WTC11 (cell line): Measurements from ENCODE around the gene LMO1. TPM values are rescaled to one million over a fixed set of nuclear protein-coding genes. Genes with fewer than 3 reads are reported as not detected.

ENCODE experiments used
- ATAC-seq: fragments of 200-7000 bp; cut with Tn5 transposase; 2 replicates; pipeline ENCODE4 v1.10.0; 2021; ENCODE audit warnings: mild to moderate bottlenecking, moderate library complexity
- CTCF ChIA-PET: fragments of 300-600 bp; sonication (Branson Sonifier 250); formaldehyde crosslinking; loops from one replicate; lab custom pipeline; 2021; ENCODE audit warnings: antibody characterized with exemption; lab: Charles Lee
- POLR2A ChIA-PET: fragments of 350-600 bp; sonication (Branson Sonifier 250); formaldehyde crosslinking; loops from one replicate; lab custom pipeline; 2021; ENCODE audit warnings: antibody characterized with exemption; lab: Charles Lee
- DNase-seq: peaks from one replicate; pipeline ENCODE4 v3.0.0; 2021; ENCODE audit warnings: low spot score
- H3K27ac Mint-ChIP-seq: 2 replicates; pipeline ENCODE4 v1.8.0; 2021; ENCODE audit warnings: mixed read lengths
- H3K27me3 Mint-ChIP-seq: 2 replicates; pipeline ENCODE4 v1.8.0; 2021; ENCODE audit warnings: low read depth, mild to moderate bottlenecking, moderate library complexity, mixed read lengths
- H3K36me3 Mint-ChIP-seq: 2 replicates; pipeline ENCODE4 v1.8.0; 2021; ENCODE audit warnings: mixed read lengths
- H3K4me1 Mint-ChIP-seq: 2 replicates; pipeline ENCODE4 v1.8.0; 2022; ENCODE audit warnings: mixed read lengths
- H3K4me3 Mint-ChIP-seq: 2 replicates; pipeline ENCODE4 v1.8.0; 2021; ENCODE audit warnings: mild to moderate bottlenecking, moderate library complexity, mixed read lengths
- H3K9me3 Mint-ChIP-seq: 2 replicates; pipeline ENCODE4 v1.8.0; 2021; ENCODE audit warnings: mixed read lengths
- CBFB ChIP-seq: sonication (generic); formaldehyde crosslinking; IDR thresholded peaks from 2 replicates; pipeline ENCODE4 v1.8.1; 2022; ENCODE audit warnings: mild to moderate bottlenecking, low read depth, missing genetic modification reagents
- CDX4 ChIP-seq: fragments of 250-450 bp; sonication (Bioruptor Pico); IDR thresholded peaks from 2 replicates; pipeline ENCODE4 v1.9.0; 2021; ENCODE audit warnings: moderate library complexity, mild to moderate bottlenecking, inconsistent platforms, borderline replicate concordance
- CREB1 ChIP-seq: sonication (generic); formaldehyde crosslinking; IDR thresholded peaks from 2 replicates; pipeline ENCODE4 v1.8.0; 2023; ENCODE audit warnings: mild to moderate bottlenecking, missing genetic modification reagents
- E2F4 ChIP-seq: sonication (generic); formaldehyde crosslinking; IDR thresholded peaks from 2 replicates; pipeline ENCODE4 v1.8.1; 2022; ENCODE audit warnings: low read depth, mild to moderate bottlenecking, moderate library complexity, missing genetic modification reagents, borderline replicate concordance
- EMX1 ChIP-seq: fragments of 250-450 bp; sonication (Bioruptor Pico); IDR thresholded peaks from 2 replicates; pipeline ENCODE4 v1.8.0; 2021; ENCODE audit warnings: mild to moderate bottlenecking
- IRF2 ChIP-seq: sonication (generic); formaldehyde crosslinking; IDR thresholded peaks from 2 replicates; pipeline ENCODE4 v1.8.0; 2022; ENCODE audit warnings: low read depth, missing genetic modification reagents, borderline replicate concordance
- MAX ChIP-seq: sonication (generic); formaldehyde crosslinking; IDR thresholded peaks from 2 replicates; pipeline ENCODE4 v1.8.0; 2022; ENCODE audit warnings: mild to moderate bottlenecking, missing genetic modification reagents
- MLX ChIP-seq: sonication (generic); formaldehyde crosslinking; IDR thresholded peaks from 2 replicates; pipeline ENCODE4 v1.8.1; 2023; ENCODE audit warnings: mild to moderate bottlenecking, missing genetic modification reagents, moderate library complexity
- MXD4 ChIP-seq: fragments of 250-450 bp; sonication (Bioruptor Pico); IDR thresholded peaks from 2 replicates; pipeline ENCODE4 v1.8.0; 2021; ENCODE audit warnings: mild to moderate bottlenecking, moderate library complexity, borderline replicate concordance
- MYBL2 ChIP-seq: sonication (generic); formaldehyde crosslinking; IDR thresholded peaks from 2 replicates; pipeline ENCODE4 v1.8.1; 2023; ENCODE audit warnings: mild to moderate bottlenecking, moderate library complexity, missing genetic modification reagents
- NR1H2 ChIP-seq: sonication (generic); formaldehyde crosslinking; IDR thresholded peaks from 2 replicates; pipeline ENCODE4 v1.9.0; 2021; ENCODE audit warnings: mild to moderate bottlenecking, moderate library complexity, missing genetic modification reagents
- OVOL2 ChIP-seq: fragments of 250-450 bp; sonication (Bioruptor Pico); IDR thresholded peaks from 2 replicates; pipeline ENCODE4 v1.9.0; 2021; ENCODE audit warnings: mild to moderate bottlenecking, borderline replicate concordance
- RELA ChIP-seq: sonication (generic); formaldehyde crosslinking; IDR thresholded peaks from 2 replicates; pipeline ENCODE4 v1.8.1; 2022; ENCODE audit warnings: missing genetic modification reagents, mild to moderate bottlenecking, borderline replicate concordance
- SMAD3 ChIP-seq: sonication (generic); formaldehyde crosslinking; IDR thresholded peaks from 2 replicates; pipeline ENCODE4 v1.8.0; 2022; ENCODE audit warnings: missing genetic modification reagents, mild to moderate bottlenecking, borderline replicate concordance
- SMAD4 ChIP-seq: sonication (generic); formaldehyde crosslinking; IDR thresholded peaks from 2 replicates; pipeline ENCODE4 v1.8.0; 2022; ENCODE audit warnings: mild to moderate bottlenecking, missing genetic modification reagents
- SOX15 ChIP-seq: fragments of 250-450 bp; sonication (Bioruptor Pico); IDR thresholded peaks from 2 replicates; pipeline ENCODE4 v1.9.0; 2021; ENCODE audit warnings: mild to moderate bottlenecking
- SP1 ChIP-seq: sonication (generic); formaldehyde crosslinking; conservative IDR thresholded peaks from 2 replicates; pipeline ENCODE4 v1.8.1; 2022; ENCODE audit warnings: missing genetic modification reagents
- TCF7 ChIP-seq: sonication (generic); formaldehyde crosslinking; IDR thresholded peaks from 2 replicates; pipeline ENCODE4 v1.8.0; 2022; ENCODE audit warnings: mild to moderate bottlenecking, low read depth, missing genetic modification reagents, moderate library complexity
- USF1 ChIP-seq: sonication (generic); formaldehyde crosslinking; IDR thresholded peaks from 2 replicates; pipeline ENCODE4 v1.8.0; 2022; ENCODE audit warnings: mild to moderate bottlenecking, missing genetic modification reagents
- ZBTB21 ChIP-seq: sonication (generic); formaldehyde crosslinking; IDR thresholded peaks from 2 replicates; pipeline ENCODE4 v1.8.1; 2023; ENCODE audit warnings: mild to moderate bottlenecking, missing genetic modification reagents, borderline replicate concordance
- ZMAT4 ChIP-seq: fragments of 250-450 bp; sonication (Bioruptor Pico); IDR thresholded peaks from 2 replicates; pipeline ENCODE4 v1.9.0; 2021; ENCODE audit warnings: mild to moderate bottlenecking
- ZNF121 ChIP-seq: sonication (generic); formaldehyde crosslinking; IDR thresholded peaks from 2 replicates; pipeline ENCODE4 v1.8.0; 2023; ENCODE audit warnings: missing genetic modification reagents
- ZNF263 ChIP-seq: sonication (generic); formaldehyde crosslinking; IDR thresholded peaks from 2 replicates; pipeline ENCODE4 v1.8.1; 2022; ENCODE audit warnings: low read depth, mild to moderate bottlenecking, moderate library complexity, missing genetic modification reagents
- ZNF416 ChIP-seq: fragments of 250-450 bp; sonication (Bioruptor Pico); IDR thresholded peaks from 2 replicates; pipeline ENCODE4 v1.9.0; 2021; ENCODE audit warnings: mild to moderate bottlenecking, inconsistent platforms
- ZNF512 ChIP-seq: sonication (generic); formaldehyde crosslinking; IDR thresholded peaks from 2 replicates; pipeline ENCODE4 v1.8.1; 2022; ENCODE audit warnings: missing genetic modification reagents, borderline replicate concordance
- ZSCAN18 ChIP-seq: fragments of 250-450 bp; sonication (Bioruptor Pico); IDR thresholded peaks from 2 replicates; pipeline ENCODE4 v2.1.2; 2022; ENCODE audit warnings: mild to moderate bottlenecking, moderate library complexity
- total RNA-seq: library from RNA; stranded (reverse); gene quantifications from 3 replicates; pipeline ENCODE4 v1.2.3, GENCODE V29; 2021

The LMO1 gene
- total RNA-seq, 1 experiment from 2014 or later, result 0.44 TPM

GRCh38 chr11:8196749-8197148, 66.9 kb downstream of the LMO1 start:
- POLR2A ChIA-PET, result no interaction called here
- peaks cover 46% of the 10 kb centered on the region for H3K27me3 Mint-ChIP-seq
- H3K4me3 Mint-ChIP-seq, result no peak overlapping the region
- H3K4me1 Mint-ChIP-seq, result no peaks in the 10 kb centered on the region
- H3K27ac Mint-ChIP-seq, result no peak overlapping the region
- TF ChIP-seq ZBTB21 (CRISPR knock-in tag) (no peak), ZNF121 (CRISPR knock-in tag) (no peak), ZSCAN18 (no peak), E2F4 (CRISPR knock-in tag) (no peak), IRF2 (no peak), SOX15 (CRISPR knock-in tag) (no peak), SP1 (CRISPR knock-in tag) (no peak), MLX (CRISPR knock-in tag) (no peak), SMAD3 (CRISPR knock-in tag) (no peak), USF1 (CRISPR knock-in tag) (no peak), SMAD4 (CRISPR knock-in tag) (no peak), MYBL2 (CRISPR knock-in tag) (no peak), MAX (CRISPR knock-in tag) (no peak), CBFB (CRISPR knock-in tag) (no peak), MXD4 (CRISPR knock-in tag) (no peak)
- CTCF ChIA-PET, result interaction anchor here (0.6 to 1.4 kb wide), 2 partner anchors 38 to 122 kb away, joined by 3 read pairs; no protein-coding TSS in a partner anchor
- H3K36me3 Mint-ChIP-seq, result no peaks in the 10 kb centered on the region
- no peak for DNase-seq
- H3K9me3 Mint-ChIP-seq, result no peaks in the 10 kb centered on the region
- no peak for ATAC-seq

GRCh38 chr11:8194956-8195355, 68.7 kb downstream of the LMO1 start:
- CTCF ChIA-PET, result interaction anchor here (1.9 kb wide), 1 partner anchor 68 kb away, joined by 11 read pairs; the partner anchor contains the start of gene LMO1
- Mint-ChIP-seq H3K27me3 (peaks cover 46% of the 10 kb centered on the region), H3K9me3 (no peaks in the 10 kb centered on the region), H3K4me3 (no peak overlapping the region), H3K36me3 (no peaks in the 10 kb centered on the region), H3K4me1 (no peaks in the 10 kb centered on the region), H3K27ac (no peak overlapping the region)
- POLR2A ChIA-PET, result interaction anchor here (1.2 kb wide), 1 partner anchor 1379 kb away, joined by 3 read pairs; the partner anchor contains the start of gene WEE1
- DNase-seq, result no peak
- no peak for ATAC-seq
- TF ChIP-seq RELA (CRISPR knock-in tag) (no peak), MAX (CRISPR knock-in tag) (no peak), USF1 (CRISPR knock-in tag) (no peak), CDX4 (CRISPR knock-in tag) (no peak), ZNF416 (CRISPR knock-in tag) (no peak), CREB1 (no peak), MXD4 (CRISPR knock-in tag) (no peak), SP1 (CRISPR knock-in tag) (no peak), NR1H2 (CRISPR knock-in tag) (no peak), MYBL2 (CRISPR knock-in tag) (no peak), EMX1 (CRISPR knock-in tag) (no peak), ZNF263 (CRISPR knock-in tag) (no peak), TCF7 (no peak), ZMAT4 (CRISPR knock-in tag) (no peak), ZNF512 (CRISPR knock-in tag) (no peak), OVOL2 (no peak)
